NCI-H187 treated with DMSO at 0.1 percent for 48 hours (cell line): Measurements from ENCODE around the gene MAPKAP1.

Source experiments
- DNase-seq: peaks from one replicate; lab custom pipeline; 2025; lab: John Stamatoyannopoulos, UW

The MAPKAP1 gene

DNA sequence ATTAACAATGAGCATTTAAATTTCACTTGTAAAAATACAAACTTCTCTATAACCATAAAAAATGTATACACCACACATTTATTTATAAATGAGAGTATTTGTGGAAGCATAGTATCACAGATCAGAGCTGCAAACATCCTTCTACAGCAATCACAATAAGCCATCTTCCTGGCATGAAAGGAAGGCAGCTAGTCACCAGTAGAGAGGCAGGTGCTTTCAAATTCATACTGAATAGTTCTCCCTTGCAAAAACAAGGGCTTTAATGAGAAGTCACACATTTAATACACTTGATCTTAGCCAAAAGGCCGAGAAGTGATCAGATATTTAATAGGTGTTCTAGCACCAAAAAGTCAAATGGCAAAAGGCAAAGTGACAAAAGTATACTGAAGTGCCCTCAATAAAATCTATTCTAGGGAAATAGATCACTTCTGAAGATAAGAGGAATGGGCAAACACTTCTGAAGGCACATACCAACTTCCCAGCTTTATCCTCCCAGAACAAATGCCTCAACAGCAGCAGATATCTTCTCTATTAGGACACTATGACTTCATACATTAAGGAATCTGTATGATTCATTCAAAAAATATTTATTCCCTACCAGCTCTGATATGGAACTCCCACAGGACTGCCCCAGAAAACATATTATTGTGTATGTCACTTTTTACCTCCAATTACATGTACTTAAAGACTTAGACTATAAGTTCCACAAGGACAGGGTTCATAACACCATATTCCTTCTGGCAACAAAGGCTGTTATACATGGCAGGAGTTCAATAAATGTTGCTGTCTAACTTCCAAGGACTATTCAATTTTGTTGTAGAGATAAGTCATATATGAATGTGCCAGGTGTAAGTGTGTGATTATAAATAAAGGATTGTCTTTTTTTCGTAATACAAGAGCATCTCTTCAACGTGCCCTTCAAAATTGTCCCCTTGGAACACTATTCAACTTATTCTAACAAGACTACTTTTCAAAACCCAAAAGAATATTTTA lies 31.7 kb downstream of the MAPKAP1 start:
- no peak for DNase-seq

DNA sequence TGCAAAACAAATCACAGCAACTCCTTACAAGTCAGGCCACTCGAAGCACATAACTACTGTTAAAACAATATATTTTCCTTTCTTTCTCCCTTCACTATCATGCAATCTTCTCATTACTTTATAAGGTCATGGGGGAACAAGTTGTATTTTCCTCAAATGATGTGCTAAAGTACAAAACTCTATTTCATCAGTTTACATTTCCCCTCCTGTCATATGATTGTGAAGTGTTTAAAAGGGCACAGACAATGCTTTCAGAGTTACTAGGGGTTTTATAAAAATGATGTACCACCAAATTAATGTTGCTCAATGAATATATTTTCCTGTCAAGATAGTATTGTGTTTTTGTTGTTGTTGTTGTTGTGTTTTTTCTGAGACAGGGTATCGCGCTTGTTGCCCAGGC lies 34.1 kb downstream of the MAPKAP1 start:
- DNase-seq: no peak

DNA sequence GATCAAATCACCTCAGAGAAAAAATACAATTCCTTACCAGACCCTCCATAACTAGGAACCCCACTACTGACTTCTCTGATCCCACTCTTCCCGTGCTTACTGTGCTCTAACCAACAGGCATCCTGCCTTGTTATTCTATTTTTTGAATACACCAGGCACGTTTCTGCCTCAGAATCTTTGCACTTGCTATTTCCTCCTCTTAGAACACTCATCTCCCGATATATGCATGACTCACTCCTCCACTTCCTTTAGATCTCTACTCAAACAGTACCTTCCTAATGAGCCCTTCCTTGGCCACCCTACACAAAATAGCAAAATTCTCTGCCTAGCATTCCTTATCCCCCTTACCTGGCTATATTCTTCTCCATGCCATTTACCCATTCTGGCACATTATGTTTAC lies 43.9 kb downstream of the MAPKAP1 start:
- no peak for DNase-seq

DNA sequence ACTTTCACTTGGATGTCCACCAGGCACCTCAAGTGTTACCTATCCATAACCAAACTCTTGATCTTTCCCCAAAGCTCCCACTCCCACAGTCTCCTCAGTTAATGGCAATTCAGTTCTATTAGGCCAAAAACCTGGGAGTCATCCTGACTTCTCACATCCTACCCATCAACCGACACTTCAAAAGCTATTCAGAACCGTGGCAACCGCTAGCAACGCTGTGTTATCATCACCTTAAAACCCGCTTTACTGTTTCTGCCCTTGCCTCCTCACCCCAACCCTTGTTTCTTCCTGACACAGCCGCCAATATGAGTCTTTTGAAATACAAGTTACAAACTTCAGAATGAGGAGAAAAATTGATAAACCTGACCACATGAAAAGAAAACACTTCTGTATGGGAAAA lies 46.5 kb downstream of the MAPKAP1 start:
- no peak for DNase-seq

DNA sequence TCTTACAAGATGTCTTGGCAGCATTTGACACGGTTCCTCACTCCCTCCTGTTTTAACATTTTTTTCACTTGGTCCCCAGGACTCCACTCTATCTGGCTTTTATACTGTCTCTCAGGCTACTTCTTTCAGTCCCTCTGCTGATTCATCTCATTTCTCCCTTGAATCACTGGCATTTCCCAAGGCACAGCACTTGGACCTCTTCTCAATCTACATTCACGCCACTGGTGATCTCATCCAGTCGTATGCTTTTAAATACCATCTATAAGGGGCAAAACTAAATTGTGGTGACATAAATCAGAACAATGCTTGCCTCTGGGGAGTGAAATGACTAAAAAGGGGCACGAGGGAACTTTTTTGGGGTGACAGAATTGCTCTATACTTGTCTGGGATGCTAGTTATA lies 47.1 kb downstream of the MAPKAP1 start:
- no peak for DNase-seq

DNA sequence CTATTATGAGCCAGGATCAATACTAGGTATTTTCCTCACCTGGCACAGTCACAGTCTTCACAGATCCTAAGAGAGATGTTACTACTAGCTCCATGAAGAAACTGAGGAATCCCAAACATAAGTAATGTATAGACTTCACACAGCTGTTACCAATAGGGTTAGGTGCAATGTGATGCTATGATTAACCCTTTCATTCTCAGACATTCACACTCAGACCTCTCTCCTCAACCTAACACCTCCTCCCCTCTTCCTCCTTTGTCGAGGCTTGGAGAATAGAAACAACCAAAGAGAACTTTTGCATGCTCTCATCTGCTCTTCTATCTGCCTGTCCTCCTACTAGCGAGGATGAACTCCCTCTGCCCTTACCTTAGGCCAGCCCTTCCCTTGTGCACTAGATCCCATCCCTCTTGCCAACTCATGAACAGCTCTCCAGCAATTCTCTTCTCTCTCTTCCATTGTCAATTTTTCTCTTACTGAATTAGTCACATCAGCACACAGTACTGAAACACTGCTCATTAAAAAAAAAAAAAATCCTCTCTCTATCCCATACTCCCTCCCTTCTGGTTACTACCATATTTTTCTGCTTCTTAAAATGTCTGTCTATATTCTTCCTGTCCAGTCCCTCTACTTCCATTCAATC lies 47.7 kb downstream of the MAPKAP1 start:
- no peak for DNase-seq

- DNase-seq: no peak
These were observed 50.4 kb downstream of the MAPKAP1 start for GRCh38 chr9:125656560-125656959.

- no peak for DNase-seq
These were observed 51.2 kb downstream of the MAPKAP1 start for GRCh38 chr9:125655691-125656410.

DNA sequence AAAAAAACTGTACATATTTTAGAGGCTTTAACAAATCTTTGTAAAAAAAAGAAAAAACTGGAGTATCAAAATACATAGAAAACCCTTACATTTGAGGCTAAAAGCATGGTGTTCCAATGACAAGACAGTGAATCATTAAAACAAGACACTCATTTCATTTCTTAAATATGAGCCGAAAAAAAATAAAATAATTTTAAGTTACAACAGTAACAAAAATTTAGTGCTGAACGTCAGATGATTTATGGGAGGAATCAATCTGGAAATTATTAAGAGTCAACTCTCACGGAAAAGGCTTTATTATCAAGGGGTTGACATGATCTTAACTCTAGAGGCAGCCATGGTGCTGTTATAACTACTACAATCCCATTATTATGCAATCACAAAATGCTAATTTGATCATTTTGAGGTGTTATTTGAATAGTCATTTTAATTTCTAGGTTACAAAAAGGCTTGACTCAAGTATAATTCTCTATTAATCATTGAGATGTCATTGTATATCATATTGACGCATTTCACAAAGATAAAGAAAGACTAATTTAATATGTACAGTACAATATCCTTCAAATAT lies 51.9 kb downstream of the MAPKAP1 start:
- DNase-seq: no peak

- no peak for DNase-seq
These were observed 52.9 kb downstream of the MAPKAP1 start for GRCh38 chr9:125654121-125654520.

DNA sequence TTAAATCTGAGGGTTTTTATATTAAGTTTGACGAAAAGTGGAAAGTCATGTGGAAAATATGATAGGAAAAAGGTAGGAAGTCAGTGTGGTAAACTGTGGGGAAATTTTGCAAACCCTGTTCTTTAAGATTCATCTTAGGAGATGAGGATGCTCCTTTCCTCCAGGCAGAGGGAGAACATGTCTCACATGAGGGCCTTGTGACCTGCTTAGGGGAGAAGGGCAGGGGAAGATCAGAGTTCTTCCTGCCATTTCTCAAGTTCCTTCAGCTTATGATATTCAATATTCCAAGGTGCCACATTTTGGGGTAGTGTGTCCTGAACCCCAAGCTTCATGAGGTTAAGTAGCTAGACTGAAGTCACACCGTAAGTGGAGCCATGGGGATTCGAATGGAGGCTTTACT lies 53.7 kb downstream of the MAPKAP1 start:
- DNase-seq: no peak

GRCh38 chr9:125652759-125653158 lies 54.2 kb downstream of the MAPKAP1 start:
- no peak for DNase-seq

- no peak for DNase-seq
These were observed 54.8 kb downstream of the MAPKAP1 start for GRCh38 chr9:125652233-125652594.

GRCh38 chr9:125651576-125652232 lies 55.3 kb downstream of the MAPKAP1 start:
- no peak for DNase-seq

DNA sequence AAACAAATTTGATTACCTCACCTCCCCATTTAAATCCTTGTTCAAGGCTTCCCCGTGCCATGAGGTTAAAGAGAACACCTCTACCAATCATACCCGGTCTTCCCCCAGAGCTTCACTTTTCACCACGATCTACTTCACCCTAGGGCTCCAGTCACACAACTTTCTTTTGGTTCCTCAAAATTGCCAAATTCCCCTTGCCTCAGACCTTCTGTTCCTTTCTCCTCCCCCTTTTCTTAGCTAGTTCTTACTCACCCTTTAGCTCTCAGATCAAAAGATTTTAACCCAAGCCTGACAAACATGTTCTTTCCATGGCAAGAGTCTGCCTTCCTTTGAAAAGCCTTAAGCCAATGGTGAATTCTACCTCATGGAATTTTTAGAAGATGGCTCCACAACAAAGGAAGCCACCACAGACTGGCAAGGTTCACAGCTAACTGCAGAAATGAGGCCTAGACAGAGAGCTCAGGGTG lies 56.7 kb downstream of the MAPKAP1 start:
- DNase-seq: no peak

DNA sequence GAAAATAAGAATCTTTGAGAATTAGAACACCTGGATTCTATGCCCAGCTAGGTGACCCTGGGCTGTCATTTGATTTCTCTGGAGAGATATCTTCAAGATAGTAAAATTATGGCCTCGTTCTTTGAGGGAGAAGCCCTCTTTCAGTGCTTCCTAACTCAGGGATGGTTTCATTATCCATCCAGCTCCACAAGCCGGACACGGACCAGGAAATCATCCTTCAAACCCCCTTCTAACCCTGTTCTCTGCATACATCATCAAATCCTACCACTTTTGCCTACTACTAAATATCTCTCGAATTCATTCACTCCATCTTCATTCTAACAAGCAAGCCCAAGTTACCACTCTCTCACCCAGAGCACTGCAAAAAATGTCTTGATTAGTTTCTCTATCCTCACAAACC lies 57.2 kb downstream of the MAPKAP1 start:
- DNase-seq: no peak

DNA sequence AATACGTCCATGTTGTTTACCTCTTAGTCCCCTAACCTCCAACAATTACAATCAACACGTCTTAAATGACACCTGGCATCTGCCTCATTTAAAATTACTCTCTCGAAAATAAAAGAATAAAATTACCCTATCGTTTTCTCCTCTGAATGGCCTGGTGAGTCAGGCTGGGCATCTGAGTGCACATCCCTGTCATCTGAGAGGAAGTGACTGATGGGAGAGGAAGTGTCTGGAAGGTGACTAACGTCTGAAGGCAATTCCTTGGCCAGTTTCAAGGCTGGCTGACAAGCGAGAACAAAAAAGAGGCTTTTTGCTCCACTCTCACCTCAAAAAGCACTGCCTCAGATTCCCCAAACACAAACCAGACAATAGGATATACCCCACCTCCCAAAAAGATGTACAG lies 57.7 kb downstream of the MAPKAP1 start:
- DNase-seq: no peak

DNA sequence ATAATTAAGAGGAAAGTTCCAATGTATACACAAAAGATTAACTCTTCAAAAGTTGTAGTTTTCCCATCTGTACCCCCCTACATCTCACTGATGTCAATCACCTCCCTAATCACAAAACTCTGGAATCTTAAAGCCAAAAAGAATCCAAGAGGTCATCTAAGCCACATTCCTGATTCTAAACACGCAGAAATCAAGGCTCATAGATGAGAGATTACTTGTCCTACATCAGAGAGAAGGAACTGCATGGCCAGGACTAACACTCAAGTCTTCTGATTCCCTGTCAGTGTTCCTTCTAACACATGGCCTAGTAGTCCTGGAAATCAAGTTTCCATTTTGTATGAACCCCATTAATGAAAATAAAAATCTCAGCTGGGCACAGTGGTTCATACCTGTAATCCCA lies 58.7 kb downstream of the MAPKAP1 start:
- DNase-seq: no peak

- DNase-seq: no peak
These were observed 60.3 kb downstream of the MAPKAP1 start for GRCh38 chr9:125646621-125647100.

DNA sequence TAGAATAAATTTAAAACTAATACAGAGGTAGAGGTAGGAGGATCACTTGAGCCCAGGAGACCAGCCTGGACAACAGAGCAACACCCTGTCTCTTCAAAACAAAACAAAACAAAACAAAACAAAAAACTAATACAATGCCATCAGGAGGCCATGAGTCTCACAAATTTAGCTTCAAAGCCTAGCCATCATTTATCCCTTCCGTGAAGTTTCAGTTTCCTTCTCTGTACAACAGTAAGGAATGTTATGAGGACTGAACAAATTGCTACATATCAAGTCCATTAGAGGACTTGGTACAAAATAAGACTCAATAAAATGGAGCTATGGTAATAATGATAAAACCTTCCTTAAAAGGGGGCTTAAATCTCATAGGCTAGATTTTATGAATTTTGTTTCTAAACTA lies 60.8 kb downstream of the MAPKAP1 start:
- no peak for DNase-seq

- DNase-seq: no peak
These were observed 62.0 kb downstream of the MAPKAP1 start for GRCh38 chr9:125644819-125645507.
